GM18870 (cell line): ENCODE results near the gene ALDH1A2.
"Not testable (repeated sequence)": the region's sequence is repeated elsewhere in the genome, so short reads cannot be mapped to it uniquely, and the experiment has no call there.

Experiments used
- ATAC-seq: cut with Tn5 transposase; IDR thresholded peaks from one replicate; pipeline ENCODE4 v1.9.1; 2021; ENCODE audit warnings: moderate library complexity; ENCODE audit not compliant: unreplicated experiment

ALDH1A2 gene

GRCh38 chr15:58065445-58066041, at the start of gene ALDH1A2:
TSS of gene ALDH1A2 (minus strand) at chr15:58065711. CDS start at chr15:58065650, 61 bp downstream.
- ATAC-seq, result no peak

- ATAC-seq, result no peak
Measured at GRCh38 chr15:58114812-58115211, 49.3 kb upstream of the ALDH1A2 start.

GRCh38 chr15:58114388-58114787, 48.9 kb upstream of the ALDH1A2 start:
- ATAC-seq, result no peak

- not testable (repeated sequence) for ATAC-seq
Measured at GRCh38 chr15:58113358-58113757, 47.8 kb upstream of the ALDH1A2 start.

- no peak for ATAC-seq
Measured at GRCh38 chr15:58111718-58112104, 46.2 kb upstream of the ALDH1A2 start.

- no peak for ATAC-seq
Measured at GRCh38 chr15:58110999-58111717, 45.6 kb upstream of the ALDH1A2 start.

- no peak for ATAC-seq
Measured at GRCh38 chr15:58109419-58109818, 43.9 kb upstream of the ALDH1A2 start.

GRCh38 chr15:58108117-58108516, 42.6 kb upstream of the ALDH1A2 start:
- ATAC-seq, result no peak

- no peak for ATAC-seq
Measured at GRCh38 chr15:58103482-58103881, 38.0 kb upstream of the ALDH1A2 start.

- no peak for ATAC-seq
Measured at GRCh38 chr15:58096529-58097084, 31.1 kb upstream of the ALDH1A2 start.

- no peak for ATAC-seq
Measured at GRCh38 chr15:58095415-58095814, 29.9 kb upstream of the ALDH1A2 start.

- ATAC-seq, result no peak
Measured at GRCh38 chr15:58087871-58088270, 22.4 kb upstream of the ALDH1A2 start.

- no peak for ATAC-seq
Measured at GRCh38 chr15:58086491-58086890, 21.0 kb upstream of the ALDH1A2 start.

- ATAC-seq, result no peak
Measured at GRCh38 chr15:58083526-58083925, 18.0 kb upstream of the ALDH1A2 start.

- ATAC-seq, result no peak
Measured at GRCh38 chr15:58081891-58082290, 16.4 kb upstream of the ALDH1A2 start.

GRCh38 chr15:58081456-58081855, 15.9 kb upstream of the ALDH1A2 start:
- no peak for ATAC-seq

- not testable (repeated sequence) for ATAC-seq
Measured at GRCh38 chr15:58080959-58081358, 15.4 kb upstream of the ALDH1A2 start.

GRCh38 chr15:58080398-58080797, 14.9 kb upstream of the ALDH1A2 start:
- no peak for ATAC-seq

GRCh38 chr15:58078591-58078990, 13.1 kb upstream of the ALDH1A2 start:
- ATAC-seq, result no peak

- ATAC-seq, result no peak
Measured at GRCh38 chr15:58077427-58077826, 11.9 kb upstream of the ALDH1A2 start.

GRCh38 chr15:58074452-58074851, 8.9 kb upstream of the ALDH1A2 start:
- ATAC-seq, result no peak

- no peak for ATAC-seq
Measured at GRCh38 chr15:58070801-58071418, 5.4 kb upstream of the ALDH1A2 start.
